Measurements from ENCODE around the gene VN1R5. TPM values are rescaled to one million over a fixed set of nuclear protein-coding genes. Genes with fewer than 3 reads are reported as not detected.

Gene VN1R5
- total RNA-seq, 1 experiment from 2014 or later, result not detected

- no peak for DNase-seq (ENCODE audit: low read depth)
These were observed 44.8 kb downstream of the VN1R5 start for GRCh38 chr1:247300491-247301175.

DNA sequence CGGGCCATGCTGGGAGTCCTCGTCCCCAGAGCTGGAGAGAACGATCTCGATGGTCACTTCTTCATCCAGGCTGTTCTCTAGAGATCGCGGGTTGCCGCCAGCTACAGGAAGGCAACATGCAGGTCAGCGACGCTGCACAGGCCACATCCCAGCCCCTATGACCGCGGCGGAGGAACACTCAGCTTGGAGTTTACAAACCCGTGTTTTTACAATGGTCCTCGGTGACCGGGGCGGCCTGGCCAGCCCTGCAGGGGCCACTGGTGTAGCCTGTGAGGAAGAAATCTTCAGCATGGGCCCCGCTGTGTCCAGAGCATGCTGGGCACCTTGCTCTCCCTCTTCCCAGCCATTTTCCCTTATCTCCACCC lies 45.3 kb downstream of the VN1R5 start:
- DNase-seq (ENCODE audit: low read depth), result no peak

GRCh38 chr1:247303216-247303615 lies 47.3 kb downstream of the VN1R5 start:
- DNase-seq (ENCODE audit: low read depth), result no peak

- no peak for DNase-seq (ENCODE audit: low read depth)
These were observed 48.2 kb downstream of the VN1R5 start for GRCh38 chr1:247304031-247304430.

Other genes starting within 250 kb of the VN1R5 start
- gene ZNF695, start 248.0 kb upstream of the VN1R5 start, total RNA-seq (2014; rRNA removed; shearing (Covaris generic)), result 7.3 and 8.6 TPM in 2 replicates
- gene ZNF670, start 177.3 kb upstream of the VN1R5 start, total RNA-seq (2014; rRNA removed; shearing (Covaris generic)), result 7.3 and 10.0 TPM in 2 replicates
- gene ZNF669, start 151.7 kb upstream of the VN1R5 start, total RNA-seq (2014; rRNA removed; shearing (Covaris generic)), result 10.0 and 17.5 TPM in 2 replicates
- gene ZNF124, start 84.1 kb upstream of the VN1R5 start, total RNA-seq (2014; rRNA removed; shearing (Covaris generic)), result 41.3 and 49.0 TPM in 2 replicates
- 22.1 and 36.4 TPM in 2 replicates for gene ZNF496, start 75.8 kb downstream of the VN1R5 start, total RNA-seq (2014; rRNA removed; shearing (Covaris generic))
- 3.8 and 4.6 TPM in 2 replicates for gene NLRP3, start 160.1 kb downstream of the VN1R5 start, total RNA-seq (2014; rRNA removed; shearing (Covaris generic))
- not detected in 2 replicates for gene OR2B11, start 202.0 kb downstream of the VN1R5 start, total RNA-seq (2014; rRNA removed; shearing (Covaris generic))